Mesenteric fat pad (tissue), 1 donor: Measurements from ENCODE around the gene PSIP1. TPM values are rescaled to one million over a fixed set of nuclear protein-coding genes. Genes with fewer than 3 reads are reported as not detected.
"Not testable (repeated sequence)": the region's sequence is repeated elsewhere in the genome, so short reads cannot be mapped to it uniquely, and the experiment has no call there.

Experiments used
- DNase-seq: peaks from one replicate; pipeline ENCODE4 v3.0.0-alpha.2; 2020; ENCODE audit warnings: low spot score
- total RNA-seq: library from RNA; stranded (reverse); fragmentation: NEBNext Ultra II Directional; extraction: Animal tissue kit (Norgen Biotek cat#: 25700); gene quantifications from one replicate; pipeline ENCODE4 v1.2.1, GENCODE V29; 2021
- donor health status: DM: yes; HTN: yes; CAD: no.

PSIP1 gene
- total RNA-seq, 1 donor from 2014 or later: 22.2 TPM

GRCh38 chr9:15505921-15506320 is 4.8 kb downstream of the PSIP1 start:
- no peak for DNase-seq

- no peak for DNase-seq
Observed at GRCh38 chr9:15501803-15502202, 9.0 kb downstream of the PSIP1 start.

GRCh38 chr9:15501179-15501578 is 9.6 kb downstream of the PSIP1 start:
- no peak for DNase-seq

- DNase-seq: no peak
Observed at GRCh38 chr9:15499139-15499538, 11.6 kb downstream of the PSIP1 start.

DNA sequence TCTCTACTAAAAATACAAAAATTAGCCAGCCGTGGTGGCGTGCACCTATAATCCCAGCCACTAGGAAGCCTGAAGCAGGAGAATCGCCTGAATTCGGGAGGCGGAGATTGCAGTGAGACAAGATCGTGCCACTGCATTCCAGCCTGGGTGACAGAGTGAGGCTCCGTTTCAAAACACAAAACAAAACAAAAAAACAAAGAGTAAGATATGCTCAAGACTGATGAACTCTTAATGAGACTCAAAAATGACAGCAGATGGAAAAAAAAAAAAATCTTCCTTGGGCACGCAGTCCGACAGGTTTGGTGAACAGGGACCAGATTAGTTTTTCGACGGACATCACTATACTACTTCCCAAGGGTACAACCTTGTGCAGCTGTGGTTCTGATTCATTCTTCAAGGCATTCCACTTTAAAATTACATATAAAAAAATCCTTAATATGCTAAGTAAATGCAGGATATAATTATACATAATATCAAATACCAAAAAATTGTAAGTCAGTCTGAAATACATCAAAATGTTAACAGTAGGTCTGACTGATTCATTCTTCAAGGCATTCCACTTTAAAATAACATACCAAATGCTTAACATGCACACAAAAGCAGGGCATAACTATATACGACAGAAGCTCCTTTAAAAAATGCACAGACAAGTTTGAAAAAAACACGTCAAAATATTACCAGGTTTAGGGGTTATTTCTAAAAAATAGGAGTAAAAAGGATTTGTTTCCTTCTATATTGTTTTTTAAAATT is 12.3 kb downstream of the PSIP1 start:
- DNase-seq: no peak

DNA sequence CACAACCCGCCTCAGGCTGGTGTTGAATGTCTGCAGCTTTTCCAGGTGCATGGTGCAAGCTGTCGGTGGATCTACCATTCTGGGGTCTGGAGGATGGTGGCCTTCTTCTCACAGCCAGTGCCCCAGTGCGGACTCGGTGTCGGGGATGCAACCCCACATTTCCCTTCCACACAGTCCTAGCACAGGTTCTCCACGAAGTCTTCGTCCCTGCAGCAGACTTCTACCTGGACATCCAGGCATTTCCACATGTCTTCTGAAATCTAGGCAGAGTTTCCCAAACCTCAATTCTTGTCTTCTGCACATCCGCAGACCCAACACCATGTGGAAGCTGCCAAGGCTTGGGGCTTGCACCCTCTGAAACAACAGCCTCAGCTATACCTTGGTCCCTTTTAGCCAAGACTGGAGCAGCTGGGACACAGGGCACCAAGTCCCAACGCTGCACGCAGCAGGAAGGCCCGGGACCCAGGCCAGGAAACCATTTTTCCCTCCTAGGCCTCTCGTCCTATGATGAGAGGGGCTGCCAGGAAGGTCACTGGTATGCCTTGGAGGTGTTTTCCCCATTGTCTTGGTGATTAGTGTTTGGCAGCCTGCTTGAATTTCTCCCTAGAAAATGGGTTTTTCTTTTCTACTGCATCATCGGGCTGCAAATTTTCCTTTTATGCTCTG is 18.2 kb downstream of the PSIP1 start:
- no peak for DNase-seq

DNA sequence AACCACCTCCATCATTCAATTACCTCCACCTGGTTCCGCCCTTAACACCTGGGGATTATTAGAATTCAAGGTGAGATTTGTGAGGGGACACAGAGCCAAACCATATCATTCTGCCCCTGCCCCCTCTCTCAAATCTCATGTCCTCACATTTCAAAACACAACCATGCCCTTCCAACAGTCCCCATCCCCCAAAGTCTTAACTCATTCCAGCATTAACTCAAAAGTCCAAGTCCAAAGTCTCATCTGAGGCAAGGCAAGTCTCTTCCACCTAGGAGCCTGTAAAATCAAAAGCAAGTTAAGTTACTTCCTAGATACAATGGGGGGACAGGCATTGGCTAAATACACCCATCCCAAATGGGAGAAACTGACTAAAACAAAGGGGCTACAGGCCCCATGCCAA is 18.8 kb downstream of the PSIP1 start:
- DNase-seq: no peak

DNA sequence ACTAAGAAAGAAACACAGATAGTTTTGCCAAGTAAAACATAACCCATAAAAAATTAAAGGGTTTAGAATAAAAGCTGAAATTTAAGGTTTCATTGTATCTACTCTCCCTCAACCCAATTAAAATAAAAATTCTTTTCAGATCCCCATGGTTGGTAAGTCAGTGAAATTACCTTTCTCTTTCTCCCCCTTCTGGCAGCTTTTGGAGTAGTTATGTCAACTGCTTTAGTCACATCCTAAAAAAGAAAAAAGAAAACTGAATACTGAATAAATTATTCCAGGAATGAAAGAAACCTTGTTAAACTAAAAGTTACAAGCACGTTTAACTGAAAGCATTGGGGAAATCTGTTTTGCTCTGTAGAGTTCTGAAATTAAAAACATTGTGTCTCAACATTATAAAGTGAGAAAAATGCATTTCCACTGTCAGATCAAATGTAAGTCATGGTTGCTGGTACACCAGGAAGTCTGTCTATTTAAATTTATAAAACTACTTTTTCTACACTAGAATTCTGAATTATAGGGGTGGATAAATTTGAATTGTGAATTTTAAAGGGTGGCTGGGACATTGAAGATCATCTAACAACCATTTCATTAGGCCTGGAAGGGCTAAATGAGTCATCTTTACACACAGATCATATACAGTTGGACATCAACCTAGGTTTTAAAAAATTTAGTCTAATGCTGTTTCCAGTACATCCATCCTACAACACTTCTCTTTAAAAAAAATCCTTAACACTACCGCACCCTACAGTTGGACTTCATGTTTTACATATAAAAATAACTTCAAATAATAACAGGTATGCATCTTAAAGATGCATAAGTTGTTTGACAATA is 24.7 kb downstream of the PSIP1 start:
- DNase-seq: no peak

- DNase-seq: no peak
Observed at GRCh38 chr9:15484802-15485201, 26.0 kb downstream of the PSIP1 start.

DNA sequence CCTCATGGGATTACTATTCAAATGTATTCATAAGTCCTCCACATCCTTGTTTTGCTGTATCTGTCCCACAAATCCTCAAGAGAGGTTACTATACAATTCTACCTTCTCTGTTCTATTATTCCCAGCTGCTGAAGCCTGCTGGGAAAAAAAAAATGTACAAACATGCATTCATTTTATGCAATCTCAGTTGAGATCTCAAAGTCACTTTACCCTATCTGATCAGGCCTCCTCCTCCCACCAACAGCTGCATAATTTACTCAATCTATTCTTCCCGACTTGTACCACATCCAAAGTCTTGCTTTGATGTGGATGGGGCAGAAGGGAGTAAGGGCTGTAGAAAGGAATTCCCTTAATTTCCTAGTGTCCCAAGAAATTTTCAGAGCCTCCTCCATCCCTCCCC is 28.6 kb downstream of the PSIP1 start:
- DNase-seq: no peak

DNA sequence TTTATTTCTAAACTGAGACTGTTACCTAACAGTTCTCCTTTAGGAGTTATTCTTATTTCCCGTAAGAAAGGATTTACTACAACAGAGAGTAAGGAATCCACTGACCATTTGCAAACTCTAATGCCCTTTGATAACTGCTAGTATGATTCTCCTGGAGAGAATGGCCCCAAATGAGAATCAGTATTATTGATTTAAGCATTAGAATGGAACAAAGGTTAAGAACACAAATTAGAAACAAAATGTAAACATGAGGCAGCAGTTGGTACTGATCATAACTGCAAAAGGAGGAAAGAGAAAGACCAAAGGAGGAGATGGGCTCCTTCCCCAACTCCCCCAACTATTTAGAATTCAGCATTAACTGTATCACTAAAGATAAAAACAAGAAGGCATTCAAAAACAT is 30.7 kb downstream of the PSIP1 start:
- DNase-seq: no peak

- DNase-seq: no peak
Observed at GRCh38 chr9:15475923-15476536, 34.7 kb downstream of the PSIP1 start.

- DNase-seq: no peak
Observed at GRCh38 chr9:15469862-15470261, 40.9 kb downstream of the PSIP1 start.

- no peak for DNase-seq
Observed at GRCh38 chr9:15469406-15469805, 41.4 kb downstream of the PSIP1 start.

DNA sequence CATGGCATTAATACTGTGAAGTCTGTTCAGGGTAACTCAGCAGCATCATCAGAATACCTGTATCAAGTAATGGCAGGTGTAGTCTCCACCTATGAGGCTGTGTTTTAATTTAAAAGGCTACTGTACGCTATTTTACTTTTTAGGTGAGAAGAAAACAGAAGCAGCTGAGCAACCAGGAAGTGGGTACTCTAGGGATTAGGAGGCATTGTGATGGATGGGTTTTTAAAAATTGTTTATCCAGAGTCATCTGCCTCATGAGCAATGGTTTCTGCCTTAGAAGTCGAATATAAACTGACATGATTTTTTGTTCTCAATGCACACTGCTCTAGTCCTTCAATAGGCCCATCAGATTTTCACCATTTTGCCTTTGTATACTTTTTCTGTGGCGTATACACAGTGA is 42.6 kb downstream of the PSIP1 start:
- no peak for DNase-seq

DNA sequence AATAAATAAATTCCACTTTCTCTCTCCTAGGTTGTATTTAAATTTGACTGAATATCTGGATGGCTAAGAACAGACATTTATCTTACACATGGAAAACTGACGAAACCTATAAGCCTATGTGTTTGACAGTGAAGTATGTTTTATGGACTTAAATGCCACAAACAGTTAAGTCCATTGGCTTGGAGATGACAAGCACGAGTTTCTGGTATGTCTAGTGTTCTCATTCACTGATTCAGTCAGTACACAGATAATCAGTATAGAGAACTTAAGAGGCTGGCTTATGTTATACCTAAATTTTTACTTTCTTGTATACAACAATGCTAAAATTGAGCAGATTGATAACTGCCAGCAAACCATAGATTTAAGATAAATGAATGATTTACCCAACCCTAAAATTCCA is 49.2 kb downstream of the PSIP1 start:
- DNase-seq: no peak

GRCh38 chr9:15461056-15461455 is 49.7 kb downstream of the PSIP1 start:
- DNase-seq: no peak

GRCh38 chr9:15453956-15454355 is 56.8 kb downstream of the PSIP1 start:
- DNase-seq: no peak

DNA sequence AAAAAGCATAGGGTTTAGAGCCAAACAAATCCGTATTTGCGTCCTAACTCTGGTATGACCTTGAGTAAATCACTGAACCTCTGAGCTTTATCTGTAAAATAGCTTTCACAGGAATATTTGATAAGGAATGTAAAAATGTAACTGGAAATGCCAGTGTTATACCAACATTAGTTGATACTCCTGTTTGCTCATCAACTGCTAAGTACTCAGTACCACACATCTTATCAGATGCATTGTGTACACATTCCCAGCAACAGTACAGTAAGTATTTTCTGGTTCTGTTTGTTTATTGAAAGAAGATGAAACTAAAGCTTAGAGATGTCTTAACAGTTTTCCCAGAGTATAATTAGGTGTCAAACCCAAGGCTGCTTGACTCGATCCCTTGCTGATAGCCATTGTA is 66.6 kb downstream of the PSIP1 start:
- no peak for DNase-seq

- DNase-seq: not testable (repeated sequence)
Observed at GRCh38 chr9:15442264-15442663, 68.5 kb downstream of the PSIP1 start.

GRCh38 chr9:15441841-15442240 is 68.9 kb downstream of the PSIP1 start:
- not testable (repeated sequence) for DNase-seq

GRCh38 chr9:15438891-15439290 is 71.9 kb downstream of the PSIP1 start:
- DNase-seq: no peak
